Liver (tissue), 9 donors: Measurements from ENCODE around the gene PKP4. TPM values are rescaled to one million over a fixed set of nuclear protein-coding genes. Genes with fewer than 3 reads are reported as not detected.

Experiments used
- DNase-seq: peaks from one replicate; pipeline ENCODE4 v3.0.0-alpha.2; 2017; ENCODE audit warnings: low spot score
- H3K27ac ChIP-seq, 2 donors: one replicate each; pipeline ENCODE4 v1.7.0; 2013; ENCODE audit warnings: inconsistent platforms in 2 of 2, low read length in 2 of 2, control low read depth in 1 of 2, low read depth in 1 of 2, mild to moderate bottlenecking in 1 of 2
- H3K27me3 ChIP-seq, 4 donors: one replicate each; pipeline versions ENCODE4 v1.6.1 to v1.7.0; 2013; ENCODE audit warnings: low read length in 3 of 4, inconsistent platforms in 1 of 4, mild to moderate bottlenecking in 1 of 4, moderate library complexity in 1 of 4; ENCODE audit not compliant: control insufficient read depth in 4 of 4, insufficient read depth in 4 of 4
- H3K36me3 ChIP-seq, 4 donors: one replicate each; pipeline versions ENCODE4 v1.6.1 to v1.7.0; 2013; ENCODE audit warnings: low read length in 3 of 4, mild to moderate bottlenecking in 3 of 4, low read depth in 1 of 4, moderate library complexity in 1 of 4; ENCODE audit not compliant: control insufficient read depth in 4 of 4, insufficient read depth in 3 of 4
- H3K4me1 ChIP-seq, 4 donors: one replicate each; pipeline versions ENCODE4 v1.6.1 to v1.7.0; 2013; ENCODE audit warnings: low read length in 3 of 4, mild to moderate bottlenecking in 3 of 4, moderate library complexity in 1 of 4; ENCODE audit not compliant: control insufficient read depth in 4 of 4, insufficient read depth in 4 of 4
- H3K4me3 ChIP-seq, 3 donors: one replicate each; pipeline versions ENCODE4 v1.6.1 to v1.7.0; 2013; ENCODE audit warnings: low read length in 3 of 3, control low read depth in 1 of 3, low read depth in 1 of 3, mild to moderate bottlenecking in 1 of 3
- H3K9ac ChIP-seq, 2 donors: one replicate each; pipeline ENCODE4 v1.7.0; 2013; ENCODE audit warnings: low read length in 2 of 2, mild to moderate bottlenecking in 2 of 2, moderate library complexity in 2 of 2, control low read depth in 1 of 2, low read depth in 1 of 2
- H3K9me3 ChIP-seq, 4 donors: one replicate each; pipeline versions ENCODE4 v1.6.1 to v1.7.0; 2013; ENCODE audit warnings: low read length in 3 of 4; ENCODE audit not compliant: control insufficient read depth in 4 of 4
- ATF3 ChIP-seq: IDR thresholded peaks from 2 replicates; pipeline ENCODE4 v1.6.1; 2016; ENCODE audit warnings: antibody characterized with exemption
- CTCF ChIP-seq: fragments of 150-350 bp; IDR thresholded peaks from 2 replicates; pipeline ENCODE4 v1.5.1; 2017; ENCODE audit warnings: improper control_type of control experiment, low read depth, low read length; ENCODE audit not compliant: missing input control
- EGR1 ChIP-seq, 2 donors: IDR thresholded peaks; 2 replicates each; pipeline ENCODE4 v1.6.1; 2016 to 2018; ENCODE audit warnings: antibody characterized with exemption in 2 of 2, low read depth in 2 of 2
- FOXA1 ChIP-seq: IDR thresholded peaks from 2 replicates; pipeline ENCODE4 v1.6.1; 2016; ENCODE audit warnings: antibody characterized with exemption
- GABPA ChIP-seq, 2 donors: IDR thresholded peaks in 1 of 2; conservative IDR thresholded peaks in 1 of 2; 2 replicates each; pipeline ENCODE4 v1.6.1; 2016; ENCODE audit warnings: antibody characterized with exemption in 2 of 2, mild to moderate bottlenecking in 1 of 2, moderate library complexity in 1 of 2
- HNF4A ChIP-seq, 2 donors: conservative IDR thresholded peaks; 2 replicates each; pipeline ENCODE4 v1.6.1; 2016; ENCODE audit warnings: antibody characterized with exemption in 2 of 2, mild to moderate bottlenecking in 2 of 2
- HNF4G ChIP-seq: IDR thresholded peaks from 2 replicates; pipeline ENCODE4 v1.6.1; 2016; ENCODE audit warnings: antibody characterized with exemption
- JUND ChIP-seq, 2 donors: IDR thresholded peaks; 2 replicates each; pipeline ENCODE4 v1.6.1; 2016; ENCODE audit warnings: antibody characterized with exemption in 2 of 2
- MAX ChIP-seq: IDR thresholded peaks from 2 replicates; pipeline ENCODE4 v1.6.1; 2016; ENCODE audit warnings: antibody characterized with exemption
- NR2F2 ChIP-seq: IDR thresholded peaks from 2 replicates; pipeline ENCODE4 v1.6.1; 2016; ENCODE audit warnings: antibody characterized with exemption
- RAD21 ChIP-seq, 2 donors: IDR thresholded peaks; 2 replicates each; pipeline ENCODE4 v1.6.1; 2016; ENCODE audit warnings: antibody characterized with exemption in 2 of 2, mild to moderate bottlenecking in 2 of 2
- REST ChIP-seq: IDR thresholded peaks from 2 replicates; pipeline ENCODE4 v1.6.1; 2016; ENCODE audit warnings: antibody characterized with exemption, mild to moderate bottlenecking
- RXRA ChIP-seq, 2 donors: IDR thresholded peaks; 2 replicates each; pipeline ENCODE4 v1.6.1; 2017 to 2018; ENCODE audit warnings: antibody characterized with exemption in 2 of 2, mild to moderate bottlenecking in 1 of 2
- SP1 ChIP-seq: IDR thresholded peaks from 2 replicates; pipeline ENCODE4 v1.6.1; 2018; ENCODE audit warnings: antibody characterized with exemption, mild to moderate bottlenecking
- TAF1 ChIP-seq: conservative IDR thresholded peaks from 2 replicates; pipeline ENCODE4 v1.6.1; 2016; ENCODE audit warnings: antibody characterized with exemption, mild to moderate bottlenecking
- YY1 ChIP-seq: IDR thresholded peaks from 2 replicates; pipeline ENCODE4 v1.6.1; 2016; ENCODE audit warnings: antibody characterized with exemption, mild to moderate bottlenecking
- ZBTB33 ChIP-seq: IDR thresholded peaks from 2 replicates; pipeline ENCODE4 v1.6.1; 2016; ENCODE audit warnings: antibody characterized with exemption
- WGBS: extraction: QIAGEN DNeasy Blood & Tissue Kit; methylation state at CpG from one replicate; pipeline ENCODE4 v1.1.7; 2013; 5-methylcytosine and 5-hydroxymethylcytosine counted together
- polyA plus RNA-seq, 2 donors: library from polyadenylated mRNA; stranded (reverse) in 1 of 2; unstranded in 1 of 2; fragments of 200-250 nt in 1 of 2; fragments of >200 nt in 1 of 2; fragmentation: Nextera tagmentation in 1 of 2; extraction: Ambion mirVana in 1 of 2; gene quantifications; one replicate each; pipeline versions ENCODE4 v1.2.1 to v1.2.3, GENCODE V29; 2013 to 2015
- total RNA-seq, 2 donors: library from RNA; depleted of rRNA; stranded (reverse); fragments of >200 nt; gene quantifications; one replicate each; pipeline ENCODE4 v1.2.3, GENCODE V29; 2014
- donor health status: healthy.
- donor health status: healthy.
- donor health status: healthy.
- donor health status: healthy.
- donor health status: healthy.

Gene PKP4
- total and polyA plus RNA-seq, 4 donors: 7.7 to 33.8 (median 19.0) TPM

GRCh38 chr2:158723921-158724802, 267.4 kb downstream of the PKP4 start (continued):
- TF ChIP-seq REST (no peak), SP1 (no peak)

- H3K4me1 ChIP-seq: no peaks in the 10 kb centered on the region
- WGBS: 65% methylated on average over 8 of the region's 8 CpGs
- H3K27ac ChIP-seq: no peak overlapping the region
- TF ChIP-seq FOXA1 (no peak), YY1 (no peak), MAX (no peak), RAD21 (IDR thresholded peaks at IDR 0.05) (no peak), ZBTB33 (no peak), SP1 (no peak), HNF4G (no peak), JUND (IDR thresholded peaks at IDR 0.05) (no peak), TAF1 (no peak), REST (no peak), CTCF (no peak), RXRA (IDR thresholded peaks at IDR 0.05) (no peak), HNF4A (conservative IDR thresholded peaks at IDR 0.05) (no peak), NR2F2 (no peak), GABPA (IDR thresholded peaks at IDR 0.05 in 1 of 2, conservative IDR thresholded peaks at IDR 0.05 in 1 of 2) (no peak), EGR1 (IDR thresholded peaks at IDR 0.05; ENCODE audit: low read depth in 2 of 2) (no peak), ATF3 (no peak)
- H3K9ac ChIP-seq: no peak overlapping the region
- DNase-seq: no peak
- H3K4me3 ChIP-seq: no peak overlapping the region
- H3K9me3 ChIP-seq: no peaks in the 10 kb centered on the region
- no peaks in the 10 kb centered on the region for H3K27me3 ChIP-seq
- H3K36me3 ChIP-seq: no peaks in the 10 kb centered on the region
These were observed 268.1 kb downstream of the PKP4 start for GRCh38 chr2:158724803-158725381.
